ENCODE measurements around the gene SPATS2L.

SPATS2L gene

DNA sequence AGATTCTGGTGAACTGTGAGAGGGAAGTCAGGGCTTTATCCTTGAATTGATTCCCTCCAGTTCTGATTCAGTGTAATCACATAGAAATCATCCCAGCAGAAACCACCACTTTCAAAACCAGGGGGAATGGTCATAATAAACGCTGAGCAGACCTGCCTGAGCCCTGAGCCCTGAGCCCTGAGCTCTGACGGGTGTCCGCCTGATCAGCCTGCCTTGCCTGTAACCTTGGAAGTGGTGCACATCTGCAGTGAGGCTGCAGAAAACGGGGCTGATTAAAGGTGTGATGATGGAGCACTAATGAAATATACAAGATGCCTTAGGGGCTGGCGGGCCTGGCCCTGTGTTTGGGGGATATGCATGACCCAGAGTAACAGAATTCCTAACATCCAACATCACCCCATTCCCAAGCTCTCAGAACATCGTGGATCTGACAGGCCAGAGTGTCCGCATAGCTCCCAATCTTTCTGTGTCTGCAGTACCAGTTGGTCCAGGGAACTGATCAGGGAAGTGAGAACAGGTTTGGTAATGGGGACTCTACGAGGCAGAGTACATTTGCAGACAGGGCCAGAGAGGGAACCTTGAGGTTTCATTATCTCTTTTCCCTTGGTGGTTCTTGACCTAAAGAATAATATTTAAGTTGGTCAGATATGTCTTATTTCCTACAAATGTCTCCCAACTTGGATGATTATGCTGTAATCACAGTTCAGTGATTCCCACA is 165.6 kb downstream of the SPATS2L start:
- no peaks in the 10 kb centered on the region for H3K4me1 ChIP-seq (ENCODE audit: control insufficient read depth, insufficient read depth, low read length)
- TF ChIP-seq, protein P1, sequence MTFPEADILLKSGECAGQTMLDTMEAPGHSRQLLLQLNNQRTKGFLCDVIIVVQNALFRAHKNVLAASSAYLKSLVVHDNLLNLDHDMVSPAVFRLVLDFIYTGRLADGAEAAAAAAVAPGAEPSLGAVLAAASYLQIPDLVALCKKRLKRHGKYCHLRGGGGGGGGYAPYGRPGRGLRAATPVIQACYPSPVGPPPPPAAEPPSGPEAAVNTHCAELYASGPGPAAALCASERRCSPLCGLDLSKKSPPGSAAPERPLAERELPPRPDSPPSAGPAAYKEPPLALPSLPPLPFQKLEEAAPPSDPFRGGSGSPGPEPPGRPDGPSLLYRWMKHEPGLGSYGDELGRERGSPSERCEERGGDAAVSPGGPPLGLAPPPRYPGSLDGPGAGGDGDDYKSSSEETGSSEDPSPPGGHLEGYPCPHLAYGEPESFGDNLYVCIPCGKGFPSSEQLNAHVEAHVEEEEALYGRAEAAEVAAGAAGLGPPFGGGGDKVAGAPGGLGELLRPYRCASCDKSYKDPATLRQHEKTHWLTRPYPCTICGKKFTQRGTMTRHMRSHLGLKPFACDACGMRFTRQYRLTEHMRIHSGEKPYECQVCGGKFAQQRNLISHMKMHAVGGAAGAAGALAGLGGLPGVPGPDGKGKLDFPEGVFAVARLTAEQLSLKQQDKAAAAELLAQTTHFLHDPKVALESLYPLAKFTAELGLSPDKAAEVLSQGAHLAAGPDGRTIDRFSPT (tag by site-specific recombination; IDR thresholded peaks at IDR 0.05), result no peak
- no peak for TF ChIP-seq ZNF585B (tag by site-specific recombination; IDR thresholded peaks at IDR 0.05)
- no peak for TF ChIP-seq ZNF610 (tag by site-specific recombination; IDR thresholded peaks at IDR 0.05; ENCODE audit: borderline replicate concordance)
- H3K27ac ChIP-seq (ENCODE audit: extremely low read depth, low read depth, low read length), result no peak overlapping the region
- ChIA-PET POLR2A (no interaction called here), CTCF (interaction anchor here (0.6 to 1.4 kb wide), 10 partner anchors 9 to 497 kb away, joined by 3 to 6 read pairs (median 3); no protein-coding TSS in a partner anchor)
- no peaks in the 10 kb centered on the region for H3K9me3 ChIP-seq (ENCODE audit: control insufficient read depth, insufficient read depth, low read depth, low read length)
- peaks cover 0 to 58% of the 10 kb centered on the region in 2 experiments; a peak in 2 of 3 replicates for H3K36me3 ChIP-seq (ENCODE audit: control insufficient read depth in 2 of 2, insufficient read depth in 1 of 2, low read length in 2 of 2)
- no peak overlapping the region for H3K4me3 ChIP-seq (ENCODE audit: low read depth, low read length)

DNA sequence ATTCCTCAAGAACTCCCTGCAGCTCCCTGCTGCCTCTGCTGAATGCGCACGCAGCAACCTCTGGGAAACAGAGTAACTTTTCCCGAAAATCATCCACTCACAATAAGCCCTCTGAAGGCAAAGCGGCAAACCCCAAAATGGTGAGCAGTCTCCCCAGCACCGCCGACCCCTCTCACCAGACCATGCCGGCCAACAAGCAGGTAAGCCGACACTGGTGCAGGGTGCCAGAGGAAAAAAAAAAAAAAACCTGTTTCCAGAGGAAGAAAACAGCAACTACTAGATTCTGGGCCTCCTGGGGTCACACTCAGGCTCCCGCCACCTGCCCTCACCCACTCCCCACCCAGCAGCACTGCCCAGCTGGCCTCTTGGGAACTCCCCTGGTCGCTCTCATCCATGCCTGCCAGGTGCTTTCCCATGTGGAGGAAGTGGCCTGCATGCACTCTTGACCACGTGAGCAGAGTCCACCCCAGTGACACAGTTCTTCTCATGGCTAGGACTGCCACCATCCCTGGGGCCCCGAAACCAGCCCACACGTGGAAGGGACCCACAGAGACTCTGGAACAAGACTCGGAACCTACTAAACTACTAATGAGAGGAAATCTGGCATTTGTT is 166.5 kb downstream of the SPATS2L start:
- Histone ChIP-seq H3K36me3 (ENCODE audit: control insufficient read depth in 2 of 2, insufficient read depth in 1 of 2, low read length in 2 of 2) (peaks cover 0 to 56% of the 10 kb centered on the region in 2 experiments; a peak in 2 of 3 replicates), H3K27ac (ENCODE audit: extremely low read depth, low read depth, low read length) (no peak overlapping the region), H3K9me3 (ENCODE audit: control insufficient read depth, insufficient read depth, low read depth, low read length) (no peaks in the 10 kb centered on the region), H3K4me3 (ENCODE audit: low read depth, low read length) (no peak overlapping the region), H3K4me1 (ENCODE audit: control insufficient read depth, insufficient read depth, low read length) (no peaks in the 10 kb centered on the region)
- ChIA-PET POLR2A (no interaction called here), CTCF (interaction anchor here (0.6 to 1.4 kb wide), 4 partner anchors 8 to 497 kb away, joined by 3 to 6 read pairs (median 4); no protein-coding TSS in a partner anchor)
- TF ChIP-seq ZNF366 (tag by site-specific recombination; conservative IDR thresholded peaks at IDR 0.05), result no peak
- TF ChIP-seq ZNF624 (tag by site-specific recombination; IDR thresholded peaks at IDR 0.05), result no peak
- TF ChIP-seq, protein P2, sequence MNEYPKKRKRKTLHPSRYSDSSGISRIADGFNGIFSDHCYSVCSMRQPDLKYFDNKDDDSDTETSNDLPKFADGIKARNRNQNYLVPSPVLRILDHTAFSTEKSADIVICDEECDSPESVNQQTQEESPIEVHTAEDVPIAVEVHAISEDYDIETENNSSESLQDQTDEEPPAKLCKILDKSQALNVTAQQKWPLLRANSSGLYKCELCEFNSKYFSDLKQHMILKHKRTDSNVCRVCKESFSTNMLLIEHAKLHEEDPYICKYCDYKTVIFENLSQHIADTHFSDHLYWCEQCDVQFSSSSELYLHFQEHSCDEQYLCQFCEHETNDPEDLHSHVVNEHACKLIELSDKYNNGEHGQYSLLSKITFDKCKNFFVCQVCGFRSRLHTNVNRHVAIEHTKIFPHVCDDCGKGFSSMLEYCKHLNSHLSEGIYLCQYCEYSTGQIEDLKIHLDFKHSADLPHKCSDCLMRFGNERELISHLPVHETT (tag by site-specific recombination; IDR thresholded peaks at IDR 0.05), result no peak
- TF ChIP-seq ZBTB7A (tag by site-specific recombination; IDR thresholded peaks at IDR 0.05; ENCODE audit: low read depth), result no peak
- TF ChIP-seq ZNF623 (tag by site-specific recombination; IDR thresholded peaks at IDR 0.05), result no peak
- TF ChIP-seq, protein P3, sequence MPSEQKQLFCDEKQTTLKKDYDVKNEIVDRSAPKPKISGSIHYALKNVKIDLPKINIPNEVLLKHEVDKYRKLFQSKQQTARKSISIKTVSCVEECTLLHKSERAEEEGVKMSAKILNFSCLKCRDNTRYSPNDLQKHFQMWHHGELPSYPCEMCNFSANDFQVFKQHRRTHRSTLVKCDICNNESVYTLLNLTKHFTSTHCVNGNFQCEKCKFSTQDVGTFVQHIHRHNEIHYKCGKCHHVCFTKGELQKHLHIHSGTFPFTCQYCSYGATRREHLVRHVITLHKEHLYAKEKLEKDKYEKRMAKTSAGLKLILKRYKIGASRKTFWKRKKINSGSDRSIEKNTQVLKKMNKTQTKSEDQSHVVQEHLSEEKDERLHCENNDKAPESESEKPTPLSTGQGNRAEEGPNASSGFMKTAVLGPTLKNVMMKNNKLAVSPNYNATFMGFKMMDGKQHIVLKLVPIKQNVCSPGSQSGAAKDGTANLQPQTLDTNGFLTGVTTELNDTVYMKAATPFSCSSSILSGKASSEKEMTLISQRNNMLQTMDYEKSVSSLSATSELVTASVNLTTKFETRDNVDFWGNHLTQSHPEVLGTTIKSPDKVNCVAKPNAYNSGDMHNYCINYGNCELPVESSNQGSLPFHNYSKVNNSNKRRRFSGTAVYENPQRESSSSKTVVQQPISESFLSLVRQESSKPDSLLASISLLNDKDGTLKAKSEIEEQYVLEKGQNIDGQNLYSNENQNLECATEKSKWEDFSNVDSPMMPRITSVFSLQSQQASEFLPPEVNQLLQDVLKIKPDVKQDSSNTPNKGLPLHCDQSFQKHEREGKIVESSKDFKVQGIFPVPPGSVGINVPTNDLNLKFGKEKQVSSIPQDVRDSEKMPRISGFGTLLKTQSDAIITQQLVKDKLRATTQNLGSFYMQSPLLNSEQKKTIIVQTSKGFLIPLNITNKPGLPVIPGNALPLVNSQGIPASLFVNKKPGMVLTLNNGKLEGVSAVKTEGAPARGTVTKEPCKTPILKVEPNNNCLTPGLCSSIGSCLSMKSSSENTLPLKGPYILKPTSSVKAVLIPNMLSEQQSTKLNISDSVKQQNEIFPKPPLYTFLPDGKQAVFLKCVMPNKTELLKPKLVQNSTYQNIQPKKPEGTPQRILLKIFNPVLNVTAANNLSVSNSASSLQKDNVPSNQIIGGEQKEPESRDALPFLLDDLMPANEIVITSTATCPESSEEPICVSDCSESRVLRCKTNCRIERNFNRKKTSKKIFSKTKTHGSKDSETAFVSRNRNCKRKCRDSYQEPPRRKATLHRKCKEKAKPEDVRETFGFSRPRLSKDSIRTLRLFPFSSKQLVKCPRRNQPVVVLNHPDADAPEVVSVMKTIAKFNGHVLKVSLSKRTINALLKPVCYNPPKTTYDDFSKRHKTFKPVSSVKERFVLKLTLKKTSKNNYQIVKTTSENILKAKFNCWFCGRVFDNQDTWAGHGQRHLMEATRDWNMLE (tag by site-specific recombination; conservative IDR thresholded peaks at IDR 0.05; ENCODE audit: low read depth), result no peak
- TF ChIP-seq ZBTB21 (tag by site-specific recombination; IDR thresholded peaks at IDR 0.05), result no peak
- no peak for TF ChIP-seq KLF7 (tag by site-specific recombination; IDR thresholded peaks at IDR 0.05; ENCODE audit: borderline replicate concordance)

All from HEK293 (cell line).